Dendritic cell treated with granulocyte-macrophage colony-stimulating factor and Interleukin-4, amounts not matched to agents 40 ng/mL and 50 ng/mL, for 4 days (primary cell): Measurements from ENCODE around the gene HK3.
A peak's percentile ranks its signal among the peaks of the same experiment; 100 is the strongest.

Source experiments
- H3K27ac Mint-ChIP-seq: one replicate; pipeline ENCODE4 v1.8.0; 2022; ENCODE audit warnings: mild to moderate bottlenecking, mixed read lengths
- H3K27me3 Mint-ChIP-seq: one replicate; pipeline ENCODE4 v1.8.0; 2022; ENCODE audit warnings: mild to moderate bottlenecking, mixed read lengths
- H3K36me3 Mint-ChIP-seq: one replicate; pipeline ENCODE4 v1.8.0; 2022; ENCODE audit warnings: low read depth, mixed read lengths
- H3K4me1 Mint-ChIP-seq: one replicate; pipeline ENCODE4 v1.8.0; 2022; ENCODE audit warnings: low read depth, mixed read lengths
- H3K4me3 Mint-ChIP-seq: one replicate; pipeline ENCODE4 v1.8.0; 2022; ENCODE audit warnings: mild to moderate bottlenecking, moderate library complexity, mixed read lengths
- H3K9me3 Mint-ChIP-seq: one replicate; pipeline ENCODE4 v1.8.0; 2022; ENCODE audit warnings: mixed read lengths
- intact Hi-C: fragments of 100-400 bp; cut with micrococcal nuclease; formaldehyde crosslinking; loops from one replicate; pipeline ENCODE4 v1.15.0; 2022

Gene HK3

GRCh38 chr5:176916337-176916736, 17.2 kb upstream of the HK3 start:
- Mint-ChIP-seq H3K4me3 (no peak overlapping the region), H3K9me3 (no peaks in the 10 kb centered on the region), H3K27me3 (no peaks in the 10 kb centered on the region), H3K4me1 (peaks cover 4% of the 10 kb centered on the region), H3K36me3 (peaks cover 69% of the 10 kb centered on the region), H3K27ac (no peak overlapping the region)
- intact Hi-C loops = no loop called here

- no peaks in the 10 kb centered on the region for H3K9me3 Mint-ChIP-seq
- H3K4me1 Mint-ChIP-seq = peaks cover 3% of the 10 kb centered on the region
- H3K27me3 Mint-ChIP-seq = no peaks in the 10 kb centered on the region
- no peak overlapping the region for H3K4me3 Mint-ChIP-seq
- no peak overlapping the region for H3K27ac Mint-ChIP-seq
- intact Hi-C loops = no loop called here
- peaks cover 69% of the 10 kb centered on the region for H3K36me3 Mint-ChIP-seq
These were observed 16.8 kb upstream of the HK3 start for GRCh38 chr5:176915906-176916305.

- no peak overlapping the region for H3K27ac Mint-ChIP-seq
- H3K4me3 Mint-ChIP-seq = no peak overlapping the region
- no peaks in the 10 kb centered on the region for H3K9me3 Mint-ChIP-seq
- intact Hi-C loops = no loop called here
- peaks cover 68% of the 10 kb centered on the region for H3K36me3 Mint-ChIP-seq
- no peaks in the 10 kb centered on the region for H3K27me3 Mint-ChIP-seq
- peaks cover 29% of the 10 kb centered on the region for H3K4me1 Mint-ChIP-seq
These were observed 13.0 kb upstream of the HK3 start for GRCh38 chr5:176912115-176912514.

- peaks cover 38% of the 10 kb centered on the region for H3K4me1 Mint-ChIP-seq
- H3K27me3 Mint-ChIP-seq = no peaks in the 10 kb centered on the region
- H3K36me3 Mint-ChIP-seq = peaks cover 78% of the 10 kb centered on the region
- intact Hi-C loops = no loop called here
- H3K27ac Mint-ChIP-seq = peak overlapping the region; percentile 35
- no peaks in the 10 kb centered on the region for H3K9me3 Mint-ChIP-seq
- no peak overlapping the region for H3K4me3 Mint-ChIP-seq
These were observed 9.7 kb upstream of the HK3 start for GRCh38 chr5:176908675-176909368.

- Mint-ChIP-seq H3K36me3 (peaks cover 67% of the 10 kb centered on the region), H3K4me3 (no peak overlapping the region), H3K27me3 (no peaks in the 10 kb centered on the region), H3K9me3 (no peaks in the 10 kb centered on the region), H3K27ac (no peak overlapping the region), H3K4me1 (peaks cover 59% of the 10 kb centered on the region)
- intact Hi-C loops = no loop called here
These were observed 7.7 kb upstream of the HK3 start for GRCh38 chr5:176906796-176907195.

- no peak overlapping the region for H3K4me3 Mint-ChIP-seq
- intact Hi-C loops = no loop called here
- peaks cover 60% of the 10 kb centered on the region for H3K36me3 Mint-ChIP-seq
- H3K27me3 Mint-ChIP-seq = no peaks in the 10 kb centered on the region
- no peak overlapping the region for H3K27ac Mint-ChIP-seq
- H3K4me1 Mint-ChIP-seq = peaks cover 65% of the 10 kb centered on the region
- no peaks in the 10 kb centered on the region for H3K9me3 Mint-ChIP-seq
These were observed 7.0 kb upstream of the HK3 start for GRCh38 chr5:176906126-176906525.

- no peaks in the 10 kb centered on the region for H3K9me3 Mint-ChIP-seq
- no peaks in the 10 kb centered on the region for H3K27me3 Mint-ChIP-seq
- intact Hi-C loops = no loop called here
- H3K4me3 Mint-ChIP-seq = no peak overlapping the region
- H3K4me1 Mint-ChIP-seq = peaks cover 65% of the 10 kb centered on the region
- peak overlapping the region; percentile 90 for H3K27ac Mint-ChIP-seq
- H3K36me3 Mint-ChIP-seq = peaks cover 51% of the 10 kb centered on the region
These were observed 5.1 kb upstream of the HK3 start for GRCh38 chr5:176904276-176904675.

GRCh38 chr5:176902911-176903664, 3.9 kb upstream of the HK3 start:
- Mint-ChIP-seq H3K4me1 (peaks cover 62% of the 10 kb centered on the region), H3K4me3 (no peak overlapping the region), H3K9me3 (no peaks in the 10 kb centered on the region), H3K36me3 (peaks cover 45% of the 10 kb centered on the region), H3K27ac (peak overlapping the region; percentile 90), H3K27me3 (no peaks in the 10 kb centered on the region)
- intact Hi-C loops = no loop called here

GRCh38 chr5:176902102-176902814, 3.1 kb upstream of the HK3 start:
- intact Hi-C loops = no loop called here
- Mint-ChIP-seq H3K9me3 (no peaks in the 10 kb centered on the region), H3K4me3 (no peak overlapping the region), H3K27ac (peak overlapping the region; percentile 90), H3K36me3 (peaks cover 42% of the 10 kb centered on the region), H3K4me1 (peaks cover 70% of the 10 kb centered on the region), H3K27me3 (no peaks in the 10 kb centered on the region)

- Mint-ChIP-seq H3K9me3 (no peaks in the 10 kb centered on the region), H3K27me3 (no peaks in the 10 kb centered on the region), H3K4me3 (peak overlapping the region; percentile 35), H3K27ac (peak overlapping the region; percentile 90), H3K4me1 (peaks cover 78% of the 10 kb centered on the region), H3K36me3 (peaks cover 38% of the 10 kb centered on the region)
- intact Hi-C loops = no loop called here
These were observed 2.3 kb upstream of the HK3 start for GRCh38 chr5:176901260-176902101.

- Mint-ChIP-seq H3K36me3 (peaks cover 38% of the 10 kb centered on the region), H3K27ac (peak overlapping the region; percentile 90), H3K4me1 (peaks cover 85% of the 10 kb centered on the region), H3K4me3 (peak overlapping the region; percentile 35), H3K9me3 (no peaks in the 10 kb centered on the region), H3K27me3 (no peaks in the 10 kb centered on the region)
- intact Hi-C loops = no loop called here
These were observed 1.6 kb upstream of the HK3 start for GRCh38 chr5:176900780-176901204.

GRCh38 chr5:176899946-176900779, 1.0 kb upstream of the HK3 start:
- Mint-ChIP-seq H3K27ac (peak overlapping the region; percentile 90), H3K9me3 (no peaks in the 10 kb centered on the region), H3K27me3 (no peaks in the 10 kb centered on the region), H3K4me3 (peak overlapping the region; percentile 80), H3K36me3 (peaks cover 38% of the 10 kb centered on the region), H3K4me1 (peaks cover 91% of the 10 kb centered on the region)
- intact Hi-C loops = no loop called here

GRCh38 chr5:176897263-176897662, 1.9 kb downstream of the HK3 start:
- Mint-ChIP-seq H3K27ac (peak overlapping the region; percentile 90), H3K4me3 (peak overlapping the region; percentile 80), H3K4me1 (peaks cover 89% of the 10 kb centered on the region), H3K36me3 (peaks cover 49% of the 10 kb centered on the region), H3K9me3 (no peaks in the 10 kb centered on the region), H3K27me3 (no peaks in the 10 kb centered on the region)
- intact Hi-C loops = no loop called here
